Osteocyte (in vitro differentiated cells): Measurements from ENCODE around the gene NCBP2. TPM values are rescaled to one million over a fixed set of nuclear protein-coding genes. Genes with fewer than 3 reads are reported as not detected.
"Not testable (repeated sequence)": the region's sequence is repeated elsewhere in the genome, so short reads cannot be mapped to it uniquely, and the experiment has no call there.

ENCODE experiments used
- DNase-seq: peaks from one replicate; pipeline ENCODE4 v3.0.0; 2021; ENCODE audit warnings: mixed read lengths; ENCODE audit not compliant: unreplicated experiment; ENCODE audit errors: extremely low spot score
- H3K27ac Mint-ChIP-seq: one replicate; pipeline ENCODE4 v1.8.0; 2021; ENCODE audit warnings: mild to moderate bottlenecking, mixed read lengths; ENCODE audit not compliant: unreplicated experiment
- H3K27me3 Mint-ChIP-seq: one replicate; pipeline ENCODE4 v1.8.0; 2021; ENCODE audit warnings: mixed read lengths; ENCODE audit not compliant: unreplicated experiment
- H3K36me3 Mint-ChIP-seq: one replicate; pipeline ENCODE4 v1.8.0; 2021; ENCODE audit warnings: mixed read lengths; ENCODE audit not compliant: unreplicated experiment
- H3K4me1 Mint-ChIP-seq: one replicate; pipeline ENCODE4 v1.8.0; 2021; ENCODE audit warnings: mixed read lengths; ENCODE audit not compliant: unreplicated experiment
- H3K4me3 Mint-ChIP-seq: one replicate; pipeline ENCODE4 v1.8.0; 2021; ENCODE audit warnings: mild to moderate bottlenecking, moderate library complexity, mixed read lengths; ENCODE audit not compliant: unreplicated experiment
- H3K9me3 Mint-ChIP-seq: one replicate; pipeline ENCODE4 v1.8.0; 2021; ENCODE audit warnings: mixed read lengths; ENCODE audit not compliant: unreplicated experiment
- total RNA-seq: library from RNA; stranded (reverse); gene quantifications from 2 replicates; pipeline ENCODE4 v1.2.1, GENCODE V29; 2021
- TF ChIP-seq, protein P1 (sequence below): fragments of 200-600 bp; sonication (generic); IDR thresholded peaks from 2 replicates; pipeline ENCODE4 v1.5.0; 2021; ENCODE audit warnings: antibody characterized with exemption, mild to moderate bottlenecking, moderate library complexity

The NCBP2 gene
- total RNA-seq, 1 donor from 2014 or later, result 59.5 TPM

DNA sequence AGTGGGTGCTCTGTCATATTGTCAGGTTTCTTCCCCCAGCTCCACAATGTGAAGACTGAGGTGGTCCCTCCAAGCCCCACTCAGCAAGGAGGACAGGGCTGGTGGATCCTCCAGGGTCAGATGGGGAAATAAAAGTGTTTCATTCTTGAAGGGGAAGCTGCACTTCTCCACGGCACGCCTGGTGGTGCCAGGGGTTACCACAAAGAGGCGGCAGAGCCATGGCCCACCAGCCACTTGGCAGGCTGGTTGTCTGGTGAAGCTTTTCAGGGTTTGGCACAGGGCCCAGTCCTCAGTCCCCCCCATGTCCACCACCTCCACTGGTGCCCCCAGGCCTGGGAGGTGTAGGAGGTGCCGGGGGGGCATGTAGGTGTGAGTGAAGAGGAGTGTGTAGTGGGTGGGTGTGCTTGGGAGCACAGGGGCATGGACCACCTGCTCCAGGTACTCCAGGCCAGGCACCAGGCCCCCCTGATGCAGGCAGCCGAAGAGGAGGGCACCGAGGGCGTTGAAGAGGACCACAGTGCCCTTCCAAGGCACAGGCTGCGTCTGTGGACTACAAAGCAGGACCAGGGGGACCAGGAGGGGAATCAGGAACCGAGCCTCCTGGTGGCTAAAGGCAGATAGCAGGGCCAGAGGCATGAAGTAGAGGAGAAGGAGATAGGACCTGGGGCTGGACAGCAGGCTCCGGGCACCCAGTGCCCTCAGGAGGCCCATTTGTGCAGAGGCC is 5.0 kb upstream of the NCBP2 start:
- H3K27ac Mint-ChIP-seq, result no peak overlapping the region
- H3K4me3 Mint-ChIP-seq, result no peak overlapping the region
- TF ChIP-seq, protein P1, sequence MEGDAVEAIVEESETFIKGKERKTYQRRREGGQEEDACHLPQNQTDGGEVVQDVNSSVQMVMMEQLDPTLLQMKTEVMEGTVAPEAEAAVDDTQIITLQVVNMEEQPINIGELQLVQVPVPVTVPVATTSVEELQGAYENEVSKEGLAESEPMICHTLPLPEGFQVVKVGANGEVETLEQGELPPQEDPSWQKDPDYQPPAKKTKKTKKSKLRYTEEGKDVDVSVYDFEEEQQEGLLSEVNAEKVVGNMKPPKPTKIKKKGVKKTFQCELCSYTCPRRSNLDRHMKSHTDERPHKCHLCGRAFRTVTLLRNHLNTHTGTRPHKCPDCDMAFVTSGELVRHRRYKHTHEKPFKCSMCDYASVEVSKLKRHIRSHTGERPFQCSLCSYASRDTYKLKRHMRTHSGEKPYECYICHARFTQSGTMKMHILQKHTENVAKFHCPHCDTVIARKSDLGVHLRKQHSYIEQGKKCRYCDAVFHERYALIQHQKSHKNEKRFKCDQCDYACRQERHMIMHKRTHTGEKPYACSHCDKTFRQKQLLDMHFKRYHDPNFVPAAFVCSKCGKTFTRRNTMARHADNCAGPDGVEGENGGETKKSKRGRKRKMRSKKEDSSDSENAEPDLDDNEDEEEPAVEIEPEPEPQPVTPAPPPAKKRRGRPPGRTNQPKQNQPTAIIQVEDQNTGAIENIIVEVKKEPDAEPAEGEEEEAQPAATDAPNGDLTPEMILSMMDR, result no peak
- no peak for DNase-seq
- H3K36me3 Mint-ChIP-seq, result peaks cover 4% of the 10 kb centered on the region
- no peaks in the 10 kb centered on the region for H3K9me3 Mint-ChIP-seq
- no peaks in the 10 kb centered on the region for H3K27me3 Mint-ChIP-seq
- H3K4me1 Mint-ChIP-seq, result peaks cover 20% of the 10 kb centered on the region

DNA sequence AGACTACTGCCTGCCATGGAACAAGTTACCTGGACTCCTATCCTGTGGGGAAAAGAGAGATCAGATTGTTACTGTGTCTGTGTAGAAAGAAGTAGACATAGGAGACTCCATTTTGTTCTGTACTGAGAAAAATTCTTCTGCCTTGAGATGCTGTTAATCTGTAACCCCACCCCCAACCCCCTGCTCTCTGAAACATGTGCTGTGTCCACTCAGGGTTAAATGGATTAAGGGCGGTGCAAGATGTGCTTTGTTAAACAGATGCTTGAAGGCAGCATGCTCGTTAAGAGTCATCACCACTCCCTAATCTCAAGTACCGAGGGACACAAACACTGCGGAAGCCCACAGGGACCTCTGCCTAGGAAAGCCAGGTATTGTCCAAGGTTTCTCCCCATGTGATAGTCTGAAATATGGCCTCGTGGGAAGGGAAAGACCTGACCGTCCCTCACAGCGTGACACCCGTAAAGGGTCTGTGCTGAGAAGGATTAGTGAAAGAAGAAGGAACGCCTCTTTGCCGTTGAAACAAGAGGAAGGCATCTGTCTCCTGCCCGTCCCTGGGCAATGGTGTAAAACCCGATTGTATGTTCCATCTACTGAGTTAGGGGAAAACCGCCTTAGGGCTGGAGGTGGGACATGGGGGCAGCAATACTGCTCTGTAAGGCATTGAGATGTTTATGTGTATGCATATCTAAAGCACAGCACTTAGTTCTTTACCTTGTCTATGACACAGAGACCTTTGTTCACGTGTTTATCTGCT is 1.9 kb upstream of the NCBP2 start:
- H3K36me3 Mint-ChIP-seq, H3K9me3 Mint-ChIP-seq, H3K27ac Mint-ChIP-seq, H3K27me3 Mint-ChIP-seq, DNase-seq: not testable (repeated sequence)
- Mint-ChIP-seq H3K4me3 (peak overlapping the region; percentile 92), H3K4me1 (peaks cover 41% of the 10 kb centered on the region)

- peak overlapping the region; percentile 84 for H3K27ac Mint-ChIP-seq
- H3K36me3 Mint-ChIP-seq, result peaks cover 16% of the 10 kb centered on the region
Measured at GRCh38 chr3:196942915-196943277, 568 bp upstream of the NCBP2 start.

GRCh38 chr3:196941729-196942225 is 551 bp downstream of the NCBP2 start:
- peaks cover 27% of the 10 kb centered on the region for H3K36me3 Mint-ChIP-seq
- TF ChIP-seq, protein P1, result no peak
- DNase-seq, result peak; percentile 86
- peak overlapping the region; percentile 96 for H3K27ac Mint-ChIP-seq
- no peaks in the 10 kb centered on the region for H3K9me3 Mint-ChIP-seq
- H3K4me1 Mint-ChIP-seq, result peaks cover 41% of the 10 kb centered on the region
- peak overlapping the region; percentile 92 for H3K4me3 Mint-ChIP-seq
- no peaks in the 10 kb centered on the region for H3K27me3 Mint-ChIP-seq

More at GRCh38 chr3:196942915-196943277, 568 bp upstream of the NCBP2 start:
- Mint-ChIP-seq H3K9me3 (no peaks in the 10 kb centered on the region), H3K4me3 (peak overlapping the region; percentile 92), H3K4me1 (peaks cover 41% of the 10 kb centered on the region), H3K27me3 (no peaks in the 10 kb centered on the region)
- TF ChIP-seq, protein P1, result no peak
- no peak for DNase-seq

DNA sequence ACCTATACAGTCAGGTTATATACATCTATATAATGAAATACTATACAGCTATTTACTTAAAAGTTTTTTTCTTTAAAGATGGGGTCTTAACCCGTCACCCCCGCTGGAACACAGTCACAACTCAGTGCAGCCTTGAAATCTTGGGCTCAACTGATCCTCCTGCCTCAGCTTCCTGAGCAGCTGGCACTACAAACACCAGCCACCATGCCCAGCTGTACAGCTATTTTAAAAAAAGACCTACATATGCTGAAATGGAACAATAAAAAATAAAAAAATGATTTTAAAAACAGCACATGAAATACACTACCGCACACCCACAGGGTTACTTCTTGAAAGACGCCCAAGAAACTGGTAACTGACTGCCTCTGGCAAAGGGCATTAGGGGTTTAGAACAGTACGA is 3.8 kb downstream of the NCBP2 start:
- H3K36me3 Mint-ChIP-seq, result peaks cover 39% of the 10 kb centered on the region
- TF ChIP-seq, protein P1, result no peak
- H3K27ac Mint-ChIP-seq, result no peak overlapping the region

More for the DNA sequence above, 3.8 kb downstream of the NCBP2 start:
- Mint-ChIP-seq H3K27me3 (no peaks in the 10 kb centered on the region), H3K4me3 (no peak overlapping the region), H3K4me1 (peaks cover 27% of the 10 kb centered on the region), H3K9me3 (no peaks in the 10 kb centered on the region)
- DNase-seq, result no peak
